Neural progenitor cell (in vitro differentiated cells): Measurements from ENCODE around the gene B4GALNT3.

Experiments used
- CTCF ChIP-seq: fragments of 200-600 bp; sonication (generic); IDR thresholded peaks from 2 replicates; pipeline ENCODE4 v1.5.1; 2017; ENCODE audit warnings: antibody characterized with exemption, mild to moderate bottlenecking
- EZH2 ChIP-seq: fragments of 200-600 bp; sonication (generic); IDR thresholded peaks from 2 replicates; pipeline ENCODE4 v1.6.1; 2017; ENCODE audit warnings: antibody characterized with exemption, mild to moderate bottlenecking, moderate library complexity
- EZH2phosphoT487 ChIP-seq: fragments of 200-600 bp; sonication (generic); IDR thresholded peaks from 2 replicates; pipeline ENCODE4 v1.6.1; 2017; ENCODE audit warnings: antibody characterized with exemption

- TF ChIP-seq CTCF = no peak
- TF ChIP-seq EZH2 = no peak
- no peak for TF ChIP-seq EZH2phosphoT487
These were observed 121.1 kb downstream of the B4GALNT3 start for GRCh38 chr12:580813-581212.
